Psoas muscle (tissue), 8 donors: ENCODE results near the gene ANXA1. TPM values are rescaled to one million over a fixed set of nuclear protein-coding genes. Genes with fewer than 3 reads are reported as not detected.

Experiments
- ATAC-seq, 4 donors: fragments of 200-7000 bp; cut with Tn5 transposase; one replicate each; pipeline ENCODE4 v1.9.1; 2020; ENCODE audit warnings: moderate library complexity in 3 of 4, mild to moderate bottlenecking in 2 of 4
- DNase-seq, 2 donors: peaks; one replicate each; pipeline ENCODE4 v3.0.0-alpha.2; 2020
- H3K27ac ChIP-seq: fragments of 200-600 bp; one replicate; pipeline ENCODE4 v1.8.0; 2022
- H3K27me3 ChIP-seq, 3 donors: fragments of 200-600 bp in 1 of 3; one replicate each; pipeline versions ENCODE4 v1.6.1 to v1.8.0; 2013 to 2022; ENCODE audit warnings: low read length in 2 of 3, mild to moderate bottlenecking in 2 of 3, moderate library complexity in 1 of 3; ENCODE audit not compliant: insufficient read depth in 3 of 3
- H3K36me3 ChIP-seq, 2 donors: fragments of 200-600 bp in 1 of 2; one replicate each; pipeline versions ENCODE4 v1.6.1 to v1.8.0; 2013 to 2022; ENCODE audit warnings: low read depth in 1 of 2, mild to moderate bottlenecking in 1 of 2, moderate library complexity in 1 of 2; ENCODE audit not compliant: insufficient read depth in 1 of 2
- H3K4me1 ChIP-seq: fragments of 200-600 bp; one replicate; pipeline ENCODE4 v1.8.0; 2022
- H3K4me3 ChIP-seq: fragments of 200-600 bp; one replicate; pipeline ENCODE4 v1.8.0; 2022; ENCODE audit warnings: mild to moderate bottlenecking
- H3K9me3 ChIP-seq: fragments of 200-600 bp; one replicate; pipeline ENCODE4 v1.8.0; 2022
- WGBS, 3 donors: extraction: QIAGEN DNeasy Blood & Tissue Kit; methylation state at CpG; one replicate each; pipeline versions ENCODE4 v1.1.6 to v1.1.7; 2013; 5-methylcytosine and 5-hydroxymethylcytosine counted together
- intact Hi-C, 2 donors: fragments of 100-400 bp; cut with DNase I; formaldehyde crosslinking; loops; one replicate each; pipeline versions ENCODE4 v1.11.0 to v1.14.2; 2022
- polyA plus RNA-seq, 3 donors: library from polyadenylated mRNA; stranded (reverse); fragments of 200-250 nt; gene quantifications; one replicate each; pipeline ENCODE4 v1.2.3, GENCODE V29; 2013
- total RNA-seq, 4 donors: library from RNA; stranded (reverse); fragmentation: NEBNext Ultra II Directional in 2 of 4; extraction: Animal tissue kit (Norgen Biotek cat#: 25700) in 2 of 4; gene quantifications; one replicate each; pipeline versions ENCODE4 v1.2.1 to v1.2.4, GENCODE V29; 2021 to 2023
- TF ChIP-seq, protein P1 (sequence below): fragments of 200-600 bp; IDR thresholded peaks from one replicate; pipeline ENCODE4 v1.8.0; 2022; ENCODE audit warnings: antibody characterized with exemption
- donor health status: healthy with polysubstance abuse.
- donor health status: DM: no; HTN: no; CAD: no; lungs with moderate emphysema.
- donor health status: Bipolar disorder and iron deficiency.
- donor health status: healthy.
- donor health status: DM: yes; HTN: yes; CAD: no.
- donor health status: DM: no; HTN: no; CAD: no.
- donor health status: DM: no; HTN: no; CAD: no.
- donor health status: DM: yes; HTN: yes; CAD: no.

The ANXA1 gene
- total and polyA plus RNA-seq, 7 donors, result 20.7 to 60.8 (median 25.8) TPM

DNA sequence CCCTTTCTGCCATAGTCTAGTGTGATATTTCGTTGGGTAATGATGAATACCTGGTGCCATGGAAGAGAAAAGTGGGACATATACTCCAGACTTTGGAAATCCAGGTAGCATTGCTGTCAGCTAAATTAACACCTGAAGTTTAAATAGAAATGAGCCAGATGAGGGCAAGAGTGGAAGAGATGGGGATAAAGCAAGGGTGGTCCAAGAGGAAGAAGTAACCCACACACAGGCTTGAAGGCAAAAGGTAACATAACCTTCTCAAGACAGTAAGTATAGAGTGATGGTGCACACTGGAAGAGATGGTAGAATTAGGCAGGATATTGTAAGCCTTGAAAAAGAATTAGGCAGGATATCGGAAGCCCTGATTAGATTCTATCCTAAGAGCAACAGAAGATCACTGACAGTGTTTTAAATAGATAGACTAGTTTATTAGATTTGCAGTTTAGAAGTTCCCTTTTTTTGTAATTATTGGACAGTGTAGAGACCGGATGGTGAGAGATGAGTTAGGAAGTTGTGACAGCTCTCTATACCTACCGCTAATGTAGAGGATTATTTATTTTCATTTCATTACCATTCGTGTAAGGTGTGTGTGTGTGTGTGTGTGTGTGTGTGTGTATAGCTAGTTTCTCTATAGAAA is 16.8 kb downstream of the ANXA1 start:
- no peaks in the 10 kb centered on the region for H3K9me3 ChIP-seq
- peaks cover 0 to 60% of the 10 kb centered on the region in 2 donors for H3K36me3 ChIP-seq
- TF ChIP-seq, protein P1, sequence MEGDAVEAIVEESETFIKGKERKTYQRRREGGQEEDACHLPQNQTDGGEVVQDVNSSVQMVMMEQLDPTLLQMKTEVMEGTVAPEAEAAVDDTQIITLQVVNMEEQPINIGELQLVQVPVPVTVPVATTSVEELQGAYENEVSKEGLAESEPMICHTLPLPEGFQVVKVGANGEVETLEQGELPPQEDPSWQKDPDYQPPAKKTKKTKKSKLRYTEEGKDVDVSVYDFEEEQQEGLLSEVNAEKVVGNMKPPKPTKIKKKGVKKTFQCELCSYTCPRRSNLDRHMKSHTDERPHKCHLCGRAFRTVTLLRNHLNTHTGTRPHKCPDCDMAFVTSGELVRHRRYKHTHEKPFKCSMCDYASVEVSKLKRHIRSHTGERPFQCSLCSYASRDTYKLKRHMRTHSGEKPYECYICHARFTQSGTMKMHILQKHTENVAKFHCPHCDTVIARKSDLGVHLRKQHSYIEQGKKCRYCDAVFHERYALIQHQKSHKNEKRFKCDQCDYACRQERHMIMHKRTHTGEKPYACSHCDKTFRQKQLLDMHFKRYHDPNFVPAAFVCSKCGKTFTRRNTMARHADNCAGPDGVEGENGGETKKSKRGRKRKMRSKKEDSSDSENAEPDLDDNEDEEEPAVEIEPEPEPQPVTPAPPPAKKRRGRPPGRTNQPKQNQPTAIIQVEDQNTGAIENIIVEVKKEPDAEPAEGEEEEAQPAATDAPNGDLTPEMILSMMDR, result no peak
- H3K27ac ChIP-seq, result no peak overlapping the region
- WGBS, 3 donors, result 84 to 90% (median 90%) methylated on average over 5 of the region's 5 CpGs
- intact Hi-C loops, result no loop called here
- H3K27me3 ChIP-seq, result no peaks in the 10 kb centered on the region
- DNase-seq (no peak), ATAC-seq (no peak)
- H3K4me1 ChIP-seq, result no peaks in the 10 kb centered on the region
- H3K4me3 ChIP-seq, result no peak overlapping the region

DNA sequence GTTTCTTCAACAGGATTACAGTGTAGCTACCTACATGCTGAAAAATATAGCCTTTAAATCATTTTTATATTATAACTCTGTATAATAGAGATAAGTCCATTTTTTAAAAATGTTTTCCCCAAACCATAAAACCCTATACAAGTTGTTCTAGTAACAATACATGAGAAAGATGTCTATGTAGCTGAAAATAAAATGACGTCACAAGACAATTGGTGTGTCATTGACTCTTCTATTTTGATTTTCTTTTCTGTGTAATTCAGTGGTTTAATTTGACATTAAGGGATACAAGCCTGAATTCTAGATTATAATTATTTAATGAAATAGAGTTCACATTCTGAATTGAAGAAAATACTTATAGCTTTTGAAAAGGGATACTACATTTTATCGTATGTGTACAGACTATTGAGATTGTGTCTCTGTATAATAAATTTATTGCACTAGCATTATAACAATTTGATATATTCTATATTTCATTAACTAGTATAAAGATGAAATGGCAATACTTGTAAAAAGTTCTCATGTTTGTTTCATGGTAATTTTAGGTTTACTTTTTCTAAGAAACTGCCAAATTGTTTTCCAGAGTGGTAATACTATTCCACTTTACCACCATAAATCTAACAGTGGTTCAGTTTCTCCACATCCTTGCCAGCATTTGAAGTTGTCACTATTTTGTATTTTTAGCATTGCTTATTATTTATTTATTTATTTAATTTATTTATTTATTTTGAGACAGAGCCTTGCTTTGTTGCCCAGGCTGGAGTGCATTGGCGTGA is 18.7 kb downstream of the ANXA1 start:
- Histone ChIP-seq H3K4me3 (no peak overlapping the region), H3K27ac (no peak overlapping the region), H3K9me3 (no peaks in the 10 kb centered on the region), H3K27me3 (no peaks in the 10 kb centered on the region), H3K36me3 (peaks cover 0 to 43% of the 10 kb centered on the region in 2 donors), H3K4me1 (no peaks in the 10 kb centered on the region)
- TF ChIP-seq, protein P1, result no peak
- WGBS, 3 donors, result 94 to 98% (median 94%) methylated on average over 3 of the region's 3 CpGs
- intact Hi-C loops, result no loop called here
- DNase-seq (no peak), ATAC-seq (no peak)

DNA sequence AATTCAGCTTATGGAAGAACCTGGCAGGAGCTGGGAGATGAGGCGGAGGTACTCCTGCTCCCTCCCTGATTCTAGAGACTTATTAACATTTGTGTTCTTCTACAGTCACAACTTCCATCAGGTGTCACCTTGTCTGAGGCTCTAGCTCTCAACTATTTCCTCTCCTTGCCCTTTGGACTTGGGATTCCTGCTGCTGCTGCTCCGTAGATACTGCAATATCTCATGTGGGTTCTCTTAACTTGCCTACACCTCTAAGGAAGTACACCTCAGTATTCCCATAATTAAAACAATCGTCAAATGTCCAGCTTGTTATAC is 21.2 kb downstream of the ANXA1 start:
- DNase-seq (no peak), ATAC-seq (no peak)
- H3K27me3 ChIP-seq, result no peaks in the 10 kb centered on the region
- TF ChIP-seq, protein P1, result no peak
- H3K36me3 ChIP-seq, result peaks cover 0 to 21% of the 10 kb centered on the region in 2 donors
- H3K4me1 ChIP-seq, result no peaks in the 10 kb centered on the region
- H3K4me3 ChIP-seq, result no peak overlapping the region
- WGBS, 3 donors, result 72 to 80% (median 76%) methylated on average over 3 of the region's 3 CpGs
- intact Hi-C loops, result no loop called here
- H3K27ac ChIP-seq, result no peak overlapping the region
- H3K9me3 ChIP-seq, result no peaks in the 10 kb centered on the region

DNA sequence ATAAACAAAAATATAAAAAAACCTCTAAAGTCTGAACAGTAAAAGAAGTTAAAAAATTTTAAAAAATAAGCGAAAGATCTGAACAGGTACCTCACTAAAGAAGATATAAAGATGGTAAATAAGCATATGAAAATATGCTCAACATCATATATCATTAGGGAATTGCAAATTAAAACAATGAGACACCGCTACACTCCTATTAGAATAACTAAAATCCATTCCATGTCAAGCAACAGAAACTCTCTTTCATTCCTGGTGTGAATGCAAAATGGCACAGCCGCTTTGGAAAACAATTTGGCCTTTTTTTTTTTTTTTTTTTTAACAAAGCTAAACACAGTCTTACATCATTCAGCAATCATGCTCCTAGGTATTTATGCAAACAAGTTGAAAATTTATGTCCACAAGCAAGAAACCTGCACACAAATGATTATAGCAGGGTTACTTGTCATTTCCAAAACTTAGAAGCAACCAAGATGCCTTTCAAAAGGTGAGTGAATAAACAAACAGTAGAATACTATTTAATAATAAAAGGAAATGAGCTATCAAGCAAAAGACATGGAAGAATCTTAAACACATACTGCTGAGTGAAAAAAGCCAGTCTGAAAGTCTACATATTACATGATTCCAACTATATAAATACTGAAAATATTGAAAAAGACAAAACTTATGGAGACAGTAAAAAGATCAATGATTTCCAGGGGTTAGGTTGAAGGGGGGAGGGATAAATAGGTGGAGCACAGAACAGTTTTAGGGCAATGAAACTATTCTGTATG is 22.1 kb downstream of the ANXA1 start:
- ATAC-seq, result no peak
- no peaks in the 10 kb centered on the region for H3K9me3 ChIP-seq
- H3K27ac ChIP-seq, result no peak overlapping the region
- intact Hi-C loops, result no loop called here
- H3K36me3 ChIP-seq, result peaks cover 0 to 12% of the 10 kb centered on the region in 2 donors
- no peak for DNase-seq
- H3K4me1 ChIP-seq, result no peaks in the 10 kb centered on the region
- no peaks in the 10 kb centered on the region for H3K27me3 ChIP-seq
- 89 to 93% (median 91%) methylated on average over 3 of the region's 3 CpGs for WGBS, 3 donors
- H3K4me3 ChIP-seq, result no peak overlapping the region
- TF ChIP-seq, protein P1, result no peak
